Testis (tissue), 2 donors: Measurements from ENCODE around the gene NLRC5.

Experiments
- CTCF ChIP-seq, 3 experiments: fragments of 450-650 bp in 2 of 3; fragments of 200-600 bp in 1 of 3; sonication (generic) in 1 of 3; IDR thresholded peaks; one replicate each; pipeline ENCODE4 v1.5.1; 2016 to 2019; ENCODE audit warnings: antibody characterized with exemption in 3 of 3, mild to moderate bottlenecking in 2 of 3, moderate library complexity in 1 of 3
- POLR2A ChIP-seq: fragments of 450-650 bp; IDR thresholded peaks from one replicate; pipeline ENCODE4 v1.6.1; 2017; ENCODE audit warnings: antibody characterized with exemption, mild to moderate bottlenecking, moderate library complexity

- TF ChIP-seq POLR2A (no peak), CTCF (IDR thresholded peaks at IDR 0.05) (no peak)
These were observed 117.4 kb downstream of the NLRC5 start for GRCh38 chr16:57106767-57107166.
